HAP-1 (cell line): ENCODE results near the gene MRPL18.
"Not testable (repeated sequence)": the region's sequence is repeated elsewhere in the genome, so short reads cannot be mapped to it uniquely, and the experiment has no call there.

ENCODE experiments used
- DNase-seq, 2 experiments: peaks; one replicate each; pipeline ENCODE4 v3.0.0-alpha.2; 2016 to 2020; ENCODE audit warnings: low spot score in 2 of 2
- H3K27me3 ChIP-seq: fragments of 250-450 bp; sonication (Bioruptor Pico); 2 replicates; pipeline ENCODE4 v1.5.1; 2020; ENCODE audit warnings: low read depth, mild to moderate bottlenecking, moderate library complexity
- H3K36me3 ChIP-seq: fragments of 250-450 bp; sonication (Bioruptor Pico); replicated peaks from 2 replicates; pipeline ENCODE4 v1.5.1; 2020; ENCODE audit warnings: mild to moderate bottlenecking
- H3K4me1 ChIP-seq: fragments of 250-450 bp; sonication (Bioruptor Pico); 2 replicates; pipeline ENCODE4 v1.5.1; 2020; ENCODE audit warnings: mild to moderate bottlenecking
- H3K4me3 ChIP-seq: fragments of 250-450 bp; sonication (Bioruptor Pico); 2 replicates; pipeline ENCODE4 v1.5.1; 2020; ENCODE audit warnings: mild to moderate bottlenecking, moderate library complexity
- H3K9me3 ChIP-seq: fragments of 250-450 bp; sonication (Bioruptor Pico); 2 replicates; pipeline ENCODE4 v1.5.1; 2020; ENCODE audit warnings: mild to moderate bottlenecking, moderate library complexity
- in situ Hi-C: fragments of 300-500 bp; cut with MboI; formaldehyde crosslinking; loops from 3 replicates; pipeline ENCODE4 v1.14.3; 2020; ENCODE audit warnings: low sequenced_read_pairs, inconsistent platforms, mixed read lengths

Gene MRPL18

DNA sequence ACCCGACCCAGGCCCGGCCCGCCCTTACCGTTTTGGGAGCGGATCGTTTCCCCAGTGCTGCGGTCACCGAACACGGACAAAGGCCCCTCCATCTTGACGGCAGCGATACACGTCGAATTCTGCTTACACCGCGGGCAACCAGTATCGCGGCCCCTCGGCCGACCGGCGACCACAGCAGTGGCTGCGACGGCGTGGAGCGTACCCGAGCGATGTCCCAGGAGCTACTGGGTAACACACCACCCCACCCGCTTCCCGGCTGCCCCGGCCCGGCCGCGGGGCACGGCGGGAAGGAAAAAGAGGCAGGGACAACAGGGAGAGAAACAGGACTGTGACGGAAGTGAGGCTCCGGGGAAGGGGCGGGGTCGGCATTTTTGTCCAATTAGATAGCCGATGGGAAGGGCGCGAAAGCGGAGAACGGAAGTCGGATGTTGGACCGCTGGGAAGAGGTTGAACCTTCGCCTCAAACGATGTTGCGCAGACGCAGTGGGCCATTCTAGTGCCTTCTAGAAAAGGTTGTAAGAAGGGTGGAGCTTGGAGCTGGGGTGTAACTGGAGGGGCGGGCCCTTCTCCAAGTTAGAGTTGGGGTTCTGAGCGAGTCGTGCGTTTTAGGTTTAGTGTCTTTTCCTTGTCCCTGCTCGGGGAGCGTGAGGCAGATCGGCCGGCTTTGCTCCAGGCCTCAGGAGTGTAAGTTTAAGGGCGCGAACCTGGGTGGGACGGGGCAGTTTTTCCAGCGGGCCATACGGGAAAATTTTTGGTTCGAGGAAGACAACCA is 704 bp upstream of the MRPL18 start, which contains the start of gene TCP1:
TCP1 (minus strand) TSS at position 226 of the 772 bp plus-strand sequence; CDS start at position 92, 134 bp downstream.
- H3K36me3 ChIP-seq, result peaks cover 60% of the 10 kb centered on the region
- peak; percentile 99 to 100 for DNase-seq
- in situ Hi-C loops, result no loop called here

DNA sequence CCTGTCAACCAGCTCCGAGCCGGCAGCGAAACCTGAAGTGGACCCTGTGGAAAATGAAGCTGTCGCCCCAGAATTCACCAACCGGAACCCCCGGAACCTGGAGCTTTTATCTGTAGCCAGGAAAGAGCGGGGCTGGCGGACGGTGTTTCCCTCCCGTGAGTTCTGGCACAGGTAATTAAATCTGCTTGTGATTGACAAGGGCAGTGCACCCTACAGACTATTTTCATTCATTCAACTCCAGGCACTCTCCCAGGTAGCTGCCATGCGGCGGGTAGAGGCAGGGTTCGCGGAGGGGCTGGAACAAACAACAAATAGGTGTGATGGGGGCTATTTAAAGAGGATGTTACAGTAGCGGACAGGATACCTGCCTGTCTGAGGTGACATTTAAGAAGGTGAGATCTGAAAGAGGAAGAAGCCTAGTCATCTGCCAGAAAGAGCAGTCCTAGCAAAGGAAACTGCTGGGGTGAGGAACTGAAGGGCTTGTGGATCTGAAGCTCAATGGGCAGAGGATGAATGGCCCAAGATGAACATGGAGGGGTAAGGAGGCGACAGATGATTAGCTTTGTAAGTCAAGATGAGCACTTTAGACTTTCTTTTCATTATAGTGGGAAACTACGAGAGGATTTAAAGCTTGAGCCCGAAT is 810 bp downstream of the MRPL18 start:
- Histone ChIP-seq H3K9me3 (no peaks in the 10 kb centered on the region), H3K4me1 (peaks cover 41% of the 10 kb centered on the region), H3K27me3 (no peaks in the 10 kb centered on the region), H3K4me3 (peak overlapping the region; percentile 89), H3K36me3 (peaks cover 48% of the 10 kb centered on the region)
- in situ Hi-C loops, result no loop called here
- peak; percentile 25 to 41 for DNase-seq

More for the DNA sequence above, 704 bp upstream of the MRPL18 start, which contains the start of gene TCP1:
- Histone ChIP-seq H3K9me3 (no peaks in the 10 kb centered on the region), H3K4me1 (peaks cover 37% of the 10 kb centered on the region), H3K4me3 (peak within 1 kb of the TSS; percentile 89), H3K27me3 (no peaks in the 10 kb centered on the region)

DNA sequence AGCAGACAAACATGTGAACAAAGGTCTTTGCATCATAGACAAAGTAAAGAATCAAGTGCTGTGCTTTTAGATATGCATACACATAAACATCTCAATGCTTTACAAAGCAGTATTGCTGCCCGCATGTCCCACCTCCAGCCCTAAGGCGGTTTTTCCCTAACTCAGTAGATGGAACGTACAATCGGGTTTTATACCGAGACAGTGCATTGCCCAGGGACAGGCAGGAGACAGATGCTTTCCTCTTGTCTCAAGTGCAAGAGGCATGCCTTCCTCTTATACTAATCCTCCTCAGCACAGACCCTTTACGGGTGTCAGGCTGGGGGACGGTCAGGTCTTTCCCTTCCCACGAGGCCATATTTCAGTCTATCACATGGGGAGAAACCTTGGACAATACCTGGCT is 4.7 kb downstream of the MRPL18 start:
- H3K9me3 ChIP-seq, H3K27me3 ChIP-seq, H3K4me3 ChIP-seq, in situ Hi-C loops: not testable (repeated sequence)
- H3K36me3 ChIP-seq, result peaks cover 63% of the 10 kb centered on the region
- H3K4me1 ChIP-seq, result peaks cover 32% of the 10 kb centered on the region
- DNase-seq, result peak; percentile 79 to 85

DNA sequence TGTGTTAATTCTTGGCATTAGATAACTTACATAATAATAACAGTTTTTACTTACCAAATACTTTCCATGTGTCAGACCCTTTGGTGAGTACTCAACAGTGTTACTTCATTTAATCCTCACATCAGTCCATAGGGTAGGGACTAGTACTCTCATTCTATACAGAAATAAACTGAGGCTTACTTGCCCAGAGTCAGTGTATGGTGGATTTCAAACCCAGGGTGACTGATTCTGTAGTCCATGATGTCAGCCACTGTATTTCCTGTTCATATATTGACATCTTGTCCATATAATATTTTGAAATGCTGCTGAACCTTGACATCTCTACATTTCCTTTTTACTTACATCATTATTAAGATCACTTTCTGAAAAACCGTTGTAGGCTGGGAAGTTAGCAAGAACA is 7.3 kb downstream of the MRPL18 start:
- H3K4me3 ChIP-seq, result no peak overlapping the region
- in situ Hi-C loops, result no loop called here
- DNase-seq, result no peak
- no peaks in the 10 kb centered on the region for H3K9me3 ChIP-seq
- H3K27me3 ChIP-seq, result no peaks in the 10 kb centered on the region
- peaks cover 52% of the 10 kb centered on the region for H3K36me3 ChIP-seq
- H3K4me1 ChIP-seq, result peaks cover 43% of the 10 kb centered on the region

DNA sequence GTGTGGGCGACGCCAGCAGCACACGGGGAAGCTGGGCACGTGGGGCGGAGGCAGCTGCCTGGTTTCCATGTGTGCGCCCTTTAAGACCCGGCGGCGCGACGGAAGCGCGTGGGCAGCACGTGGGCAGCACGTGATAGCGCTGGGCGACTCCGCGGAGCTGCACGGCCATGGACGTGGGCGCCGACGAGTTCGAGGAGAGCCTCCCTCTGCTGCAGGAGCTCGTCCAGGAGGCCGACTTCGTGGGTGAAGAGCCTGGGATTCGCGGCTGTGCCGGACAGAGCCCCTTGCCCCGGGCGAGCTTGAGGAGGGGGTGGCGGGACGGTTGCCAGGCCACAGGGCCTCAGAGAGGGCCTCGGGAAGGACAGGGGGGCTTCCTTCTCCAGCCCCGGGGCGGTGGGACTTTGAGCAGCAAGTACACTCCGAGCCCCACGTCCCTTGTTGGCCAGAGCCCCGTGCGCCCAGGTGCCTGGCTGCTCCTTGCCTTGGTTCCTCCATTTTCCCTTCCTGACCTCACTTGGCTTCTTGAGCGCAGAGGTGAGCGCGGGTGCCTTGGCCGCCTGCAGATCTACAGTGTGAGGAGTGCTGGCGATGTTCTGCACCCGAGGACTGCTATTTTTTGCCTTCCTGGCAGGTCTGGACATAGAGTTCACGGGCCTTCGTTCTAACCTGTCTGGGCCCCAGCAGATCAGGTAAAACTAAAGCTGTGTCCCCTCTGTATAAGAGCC is 10.0 kb downstream of the MRPL18 start, which contains the start of gene PNLDC1:
PNLDC1 (plus strand) TSS at position 136 of the 725 bp plus-strand sequence; CDS start at position 168, 32 bp downstream.
- no peaks in the 10 kb centered on the region for H3K9me3 ChIP-seq
- in situ Hi-C loops, result no loop called here
- H3K4me1 ChIP-seq, result peaks cover 27% of the 10 kb centered on the region
- no peak within 1 kb of the TSS for H3K4me3 ChIP-seq
- no peak for DNase-seq
- peaks cover 35% of the 10 kb centered on the region for H3K36me3 ChIP-seq
- no peaks in the 10 kb centered on the region for H3K27me3 ChIP-seq

DNA sequence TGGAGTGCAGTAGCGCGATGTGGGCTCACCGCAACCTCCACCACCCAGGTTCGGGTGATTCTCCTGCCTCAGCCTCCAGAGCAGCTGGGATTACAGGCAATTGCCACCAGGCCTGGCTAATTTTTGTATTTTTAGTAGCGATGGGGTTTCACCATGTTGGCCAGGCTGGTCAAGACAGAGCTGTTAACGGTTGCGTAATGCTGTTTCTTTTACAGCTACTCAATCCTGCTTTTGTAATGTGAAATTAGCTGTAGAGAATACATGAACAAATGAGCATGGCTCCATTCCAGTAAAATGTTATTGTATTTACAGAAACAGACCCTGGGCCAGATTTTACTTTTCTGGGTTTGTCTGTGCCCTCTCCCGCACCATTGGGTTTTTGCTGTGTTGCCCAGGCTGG is 11.7 kb downstream of the MRPL18 start:
- H3K27me3 ChIP-seq, result no peaks in the 10 kb centered on the region

DNA sequence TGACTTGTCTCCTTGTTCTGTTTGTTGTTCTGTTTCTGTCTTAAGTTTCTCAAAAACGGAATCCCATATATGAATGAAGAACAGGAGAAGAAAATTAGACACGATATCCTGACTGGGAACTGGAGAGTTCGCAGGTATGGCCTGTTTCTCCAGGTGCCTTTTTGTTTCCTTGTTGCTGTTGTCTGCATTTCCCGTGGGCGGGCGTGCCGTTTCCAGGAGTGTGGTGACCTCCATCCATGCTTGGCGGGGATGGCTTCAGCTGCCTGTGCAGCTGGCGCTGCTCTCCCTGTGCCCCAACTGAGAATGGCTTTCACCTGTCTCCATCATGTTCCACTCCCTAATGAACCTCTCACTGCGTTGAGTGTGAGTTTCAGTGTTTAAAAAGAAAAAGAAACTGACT is 14.2 kb downstream of the MRPL18 start:
- no peak overlapping the region for H3K4me3 ChIP-seq
- in situ Hi-C loops, result no loop called here
- no peaks in the 10 kb centered on the region for H3K27me3 ChIP-seq
- DNase-seq, result no peak
- peaks cover 18% of the 10 kb centered on the region for H3K4me1 ChIP-seq
- H3K36me3 ChIP-seq, result peaks cover under 1% of the 10 kb centered on the region
- H3K9me3 ChIP-seq, result no peaks in the 10 kb centered on the region

More for the DNA sequence above, 11.7 kb downstream of the MRPL18 start:
- DNase-seq, result peak; percentile 41 to 81
- in situ Hi-C loops, result no loop called here
- H3K9me3 ChIP-seq, result no peaks in the 10 kb centered on the region
- H3K36me3 ChIP-seq, result peaks cover 24% of the 10 kb centered on the region
- H3K4me3 ChIP-seq, result no peak overlapping the region
- peaks cover 21% of the 10 kb centered on the region for H3K4me1 ChIP-seq

DNA sequence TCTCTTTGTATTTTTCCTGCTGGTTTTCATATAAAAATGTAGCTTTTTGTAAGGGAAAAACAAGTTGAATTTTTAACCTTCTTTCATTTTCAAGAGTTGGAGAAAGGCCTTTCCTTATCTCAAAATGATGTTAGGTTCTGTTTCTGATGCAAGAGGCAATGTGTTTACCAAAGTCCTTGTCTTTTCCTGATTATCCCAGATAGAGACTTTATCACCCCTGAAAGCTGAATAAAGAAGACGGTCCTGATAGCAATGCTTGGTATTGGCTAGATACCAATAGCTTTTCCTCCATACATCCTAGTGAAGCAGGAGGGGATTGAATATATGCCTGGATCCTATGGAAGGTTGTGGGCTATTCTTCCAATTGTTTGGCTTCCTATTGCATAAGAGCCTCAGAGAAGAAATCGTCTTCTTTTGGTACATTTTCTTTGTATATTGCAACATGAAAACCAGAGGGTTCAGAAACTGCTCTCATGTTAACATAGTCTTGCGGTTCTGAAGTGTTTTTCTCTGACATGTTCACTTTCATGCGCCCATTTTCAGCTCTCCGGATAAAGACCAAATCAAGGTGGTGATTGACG is 15.3 kb downstream of the MRPL18 start:
- DNase-seq, result no peak
- peaks cover 18% of the 10 kb centered on the region for H3K4me1 ChIP-seq
- no peaks in the 10 kb centered on the region for H3K9me3 ChIP-seq
- in situ Hi-C loops, result no loop called here
- no peak overlapping the region for H3K4me3 ChIP-seq
- no peaks in the 10 kb centered on the region for H3K36me3 ChIP-seq
- no peaks in the 10 kb centered on the region for H3K27me3 ChIP-seq

DNA sequence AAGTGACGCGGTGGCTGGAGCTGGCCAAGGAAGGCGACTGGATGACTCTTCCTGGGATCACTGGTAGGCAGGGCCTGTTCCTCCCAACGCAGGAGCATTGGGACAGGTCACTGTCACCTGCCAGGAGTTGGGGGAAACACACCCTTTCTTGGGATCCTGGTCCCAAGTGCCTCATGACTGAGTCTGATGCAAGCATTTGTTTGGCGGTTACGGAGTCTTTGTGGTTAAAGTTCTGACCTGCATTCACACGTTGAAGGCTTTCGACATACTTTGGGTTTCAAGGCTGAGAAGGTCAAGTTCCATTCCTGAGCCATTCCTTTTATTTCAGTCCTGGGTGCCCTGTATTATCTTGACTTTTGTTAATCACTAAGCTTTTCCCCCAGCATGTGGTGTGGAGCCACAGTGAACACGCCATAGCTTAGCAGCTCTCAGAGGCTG is 15.8 kb downstream of the MRPL18 start:
- no peaks in the 10 kb centered on the region for H3K27me3 ChIP-seq
- in situ Hi-C loops, result no loop called here
- no peaks in the 10 kb centered on the region for H3K9me3 ChIP-seq
- no peaks in the 10 kb centered on the region for H3K36me3 ChIP-seq
- H3K4me1 ChIP-seq, result peaks cover 15% of the 10 kb centered on the region
- H3K4me3 ChIP-seq, result no peak overlapping the region
- no peak for DNase-seq

DNA sequence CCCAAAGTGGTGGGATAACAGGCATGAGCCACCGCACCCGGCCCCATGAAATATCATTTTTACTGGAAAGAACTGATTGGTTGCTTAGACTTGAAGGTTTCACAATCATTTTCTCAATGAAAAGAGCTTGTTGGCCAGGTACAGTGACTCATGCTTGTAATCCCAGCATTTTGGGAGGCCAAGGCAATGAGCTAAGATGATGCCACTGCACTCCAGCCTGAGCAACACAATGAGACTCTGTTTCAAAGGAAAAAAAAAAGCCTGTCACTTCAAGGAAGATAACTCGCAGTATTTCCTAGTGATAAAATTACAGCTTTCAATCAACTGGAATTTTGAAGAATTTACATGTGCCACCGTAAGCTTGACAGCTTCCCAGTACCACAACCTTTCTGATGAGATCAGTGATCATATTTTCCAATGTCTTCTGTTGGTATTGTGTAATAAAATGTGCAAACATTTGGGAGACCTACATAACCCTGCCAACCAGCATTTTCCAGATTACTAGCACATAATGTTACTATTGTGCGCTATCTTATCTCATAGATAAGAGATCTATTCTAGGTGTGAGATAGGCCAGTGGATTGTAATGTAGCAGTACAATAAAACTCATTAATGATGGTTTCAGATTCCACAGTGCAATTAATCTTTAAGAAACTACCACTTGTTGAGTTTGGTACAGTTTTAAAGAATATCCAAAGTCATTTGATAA is 17.0 kb downstream of the MRPL18 start:
- in situ Hi-C loops, result no loop called here
- H3K9me3 ChIP-seq, result no peaks in the 10 kb centered on the region
- H3K36me3 ChIP-seq, result no peaks in the 10 kb centered on the region
- no peak overlapping the region for H3K4me3 ChIP-seq
- peaks cover 3% of the 10 kb centered on the region for H3K4me1 ChIP-seq
- no peaks in the 10 kb centered on the region for H3K27me3 ChIP-seq
- no peak for DNase-seq

DNA sequence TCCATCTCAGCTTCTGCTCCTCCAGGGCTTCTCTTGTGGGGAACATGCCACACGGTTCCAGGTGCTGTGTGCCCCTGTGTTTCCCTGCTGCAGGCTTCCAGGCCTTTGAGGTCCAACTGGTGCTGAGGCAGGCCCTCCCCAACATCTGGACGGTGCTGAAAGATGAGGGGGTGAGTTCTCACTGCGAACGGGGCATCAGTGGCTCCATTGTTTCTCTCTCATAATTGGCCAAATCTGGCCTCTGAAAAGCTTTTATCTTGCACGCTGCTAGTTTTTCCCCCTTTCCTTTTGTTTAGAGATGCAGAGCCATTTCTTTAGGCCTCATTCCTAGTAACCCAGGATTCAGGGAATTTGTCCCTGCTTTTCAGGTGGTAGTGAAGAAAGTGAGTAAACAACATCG is 18.4 kb downstream of the MRPL18 start:
- no peak for DNase-seq
- Histone ChIP-seq H3K36me3 (no peaks in the 10 kb centered on the region), H3K9me3 (no peaks in the 10 kb centered on the region), H3K27me3 (no peaks in the 10 kb centered on the region), H3K4me3 (no peak overlapping the region), H3K4me1 (no peaks in the 10 kb centered on the region)
- in situ Hi-C loops, result no loop called here

DNA sequence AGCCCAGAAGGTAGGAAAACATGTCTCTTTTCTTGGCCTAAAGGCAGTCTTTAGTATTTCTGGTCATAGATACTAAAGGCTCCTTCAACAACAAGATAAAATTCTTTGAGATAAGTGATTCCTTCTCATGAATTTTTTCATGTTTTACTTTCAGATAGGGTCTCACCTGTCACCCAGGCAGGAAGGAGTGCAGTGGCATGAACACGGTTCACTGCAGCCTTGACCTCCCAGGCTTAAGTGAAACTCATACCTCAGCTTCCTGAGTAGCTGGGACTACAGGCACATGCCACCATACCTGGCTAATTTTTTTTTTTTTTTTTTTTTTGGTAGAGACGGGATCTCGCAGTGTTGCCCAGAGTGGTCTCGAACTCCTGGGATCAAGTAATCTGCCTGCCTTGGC is 18.9 kb downstream of the MRPL18 start:
- no peaks in the 10 kb centered on the region for H3K4me1 ChIP-seq
- no peaks in the 10 kb centered on the region for H3K27me3 ChIP-seq
- in situ Hi-C loops, result no loop called here
- no peak for DNase-seq
- H3K4me3 ChIP-seq, result no peak overlapping the region
- no peaks in the 10 kb centered on the region for H3K36me3 ChIP-seq
- no peaks in the 10 kb centered on the region for H3K9me3 ChIP-seq

DNA sequence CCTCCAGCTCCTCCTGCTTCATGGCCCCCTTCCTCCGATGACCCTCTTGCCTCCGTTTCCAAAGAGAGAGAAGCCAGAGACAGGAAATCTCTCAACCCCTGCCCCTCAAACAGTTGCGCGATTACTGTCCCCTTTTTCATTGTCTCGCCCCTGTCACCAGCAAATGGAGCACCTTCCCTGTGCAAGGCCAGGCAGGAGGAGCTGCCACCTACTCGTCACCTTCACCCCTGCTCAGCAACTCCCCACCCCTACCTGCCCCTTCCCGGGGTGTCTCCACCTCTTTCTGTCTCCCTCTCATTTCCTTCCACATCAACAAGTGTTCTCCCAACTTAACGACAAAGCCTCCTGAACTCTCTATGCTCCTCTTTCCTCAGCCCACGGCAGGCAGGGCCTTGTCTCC is 23.5 kb downstream of the MRPL18 start:
- no peaks in the 10 kb centered on the region for H3K36me3 ChIP-seq
- in situ Hi-C loops, result no loop called here
- no peaks in the 10 kb centered on the region for H3K4me1 ChIP-seq
- no peak overlapping the region for H3K4me3 ChIP-seq
- H3K9me3 ChIP-seq, result no peaks in the 10 kb centered on the region
- no peak for DNase-seq
- no peaks in the 10 kb centered on the region for H3K27me3 ChIP-seq
